Measurements from ENCODE around the gene FDXR.
A peak's percentile ranks its signal among the peaks of the same experiment; 100 is the strongest.

FDXR gene

DNA sequence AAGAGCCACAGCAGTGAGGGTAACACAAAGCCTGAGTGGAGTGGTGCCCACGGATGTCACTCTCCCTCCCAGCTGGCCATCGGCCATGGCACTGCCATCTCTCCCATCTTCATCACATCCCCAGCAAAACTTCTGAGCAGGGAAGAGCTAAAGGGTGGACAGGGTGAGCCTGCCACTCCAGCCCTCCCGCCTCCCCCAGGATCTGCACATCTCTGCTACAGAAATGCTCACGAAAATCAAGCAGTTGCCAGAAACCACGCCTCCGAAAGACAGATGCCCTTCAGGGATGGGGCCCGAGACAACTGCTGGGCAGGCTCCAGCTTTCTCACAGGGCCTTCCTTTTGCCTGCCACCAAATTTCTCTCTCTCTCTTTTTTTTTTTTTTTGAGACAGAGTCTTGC is 16.7 kb downstream of the FDXR start:
- no peak for DNase-seq

DNA sequence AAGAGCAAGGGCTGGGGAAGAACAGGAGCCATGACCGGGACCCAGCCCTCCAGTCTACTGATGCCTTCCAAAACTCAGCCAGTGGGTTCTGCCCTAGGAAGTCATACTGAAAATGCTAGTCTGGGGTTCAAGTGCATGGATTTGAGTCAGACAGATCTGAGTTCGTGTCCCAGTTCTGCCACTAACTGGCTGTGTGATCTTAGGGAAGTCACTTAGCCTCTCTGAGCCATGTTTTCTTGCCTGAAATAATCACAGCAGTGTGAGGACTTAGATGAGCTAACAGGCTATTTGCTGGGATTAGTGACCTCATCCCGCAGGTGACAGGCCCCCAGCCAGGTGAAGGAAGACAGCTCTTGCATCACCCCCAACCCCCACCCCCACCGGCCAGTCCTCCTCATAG is 17.5 kb downstream of the FDXR start:
- DNase-seq = no peak

DNA sequence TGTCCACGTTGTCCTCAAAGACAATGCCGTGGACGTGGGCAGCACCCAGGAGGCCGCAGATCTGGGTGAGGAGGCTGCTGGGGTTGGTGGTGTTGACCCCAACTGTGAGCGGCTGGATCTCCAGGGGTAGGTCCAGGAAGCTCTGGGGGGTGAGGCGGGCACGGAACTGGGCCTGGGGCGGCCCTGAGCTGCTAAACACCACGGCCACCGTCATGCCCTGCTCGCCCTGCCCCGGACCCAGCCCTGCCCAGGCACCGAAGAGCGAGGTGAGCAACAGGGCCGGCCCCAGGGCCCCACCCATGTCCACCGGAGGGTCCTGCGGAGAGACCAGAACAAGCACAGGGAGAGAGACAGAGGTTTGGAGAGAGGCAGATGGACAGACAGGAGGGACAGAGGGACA is 18.0 kb downstream of the FDXR start:
- no peak for DNase-seq

DNA sequence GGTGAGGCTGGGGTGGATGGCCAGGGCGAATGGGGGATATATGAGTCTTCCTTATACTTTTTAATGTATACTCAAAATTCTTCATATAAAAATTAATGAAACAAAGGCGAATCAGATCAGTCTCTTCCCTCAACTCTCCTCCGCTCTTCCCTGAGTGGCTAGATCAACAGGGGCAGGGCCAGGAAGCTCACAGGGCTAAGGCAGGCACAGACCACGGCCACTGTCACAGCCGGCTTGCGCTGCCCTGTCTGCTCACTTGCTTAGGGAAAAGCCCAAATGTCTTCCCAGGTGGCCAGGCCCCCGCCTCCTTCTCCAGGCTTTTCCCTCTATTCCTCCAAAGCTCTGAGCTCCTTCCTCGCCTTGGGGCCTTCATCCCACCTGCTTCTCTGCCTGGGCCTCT is 19.1 kb downstream of the FDXR start:
- no peak for DNase-seq

DNA sequence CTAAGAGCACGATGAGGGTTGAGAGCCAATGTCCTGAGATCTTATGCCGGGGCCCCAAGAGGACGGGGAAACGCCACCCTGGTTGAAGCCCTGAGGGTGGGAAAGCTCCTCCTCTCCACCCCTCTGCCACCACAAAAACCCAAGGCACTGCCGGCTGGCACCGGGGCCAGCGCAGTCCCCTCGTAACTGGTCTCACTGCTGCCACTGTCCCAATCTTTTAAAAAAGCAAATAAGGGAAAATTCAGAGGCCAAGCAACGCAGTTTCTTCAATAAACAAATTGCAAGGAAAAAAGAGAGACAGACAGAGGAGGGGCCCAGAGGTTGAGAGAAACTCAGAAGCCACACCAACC is 19.8 kb downstream of the FDXR start:
- no peak for DNase-seq

DNA sequence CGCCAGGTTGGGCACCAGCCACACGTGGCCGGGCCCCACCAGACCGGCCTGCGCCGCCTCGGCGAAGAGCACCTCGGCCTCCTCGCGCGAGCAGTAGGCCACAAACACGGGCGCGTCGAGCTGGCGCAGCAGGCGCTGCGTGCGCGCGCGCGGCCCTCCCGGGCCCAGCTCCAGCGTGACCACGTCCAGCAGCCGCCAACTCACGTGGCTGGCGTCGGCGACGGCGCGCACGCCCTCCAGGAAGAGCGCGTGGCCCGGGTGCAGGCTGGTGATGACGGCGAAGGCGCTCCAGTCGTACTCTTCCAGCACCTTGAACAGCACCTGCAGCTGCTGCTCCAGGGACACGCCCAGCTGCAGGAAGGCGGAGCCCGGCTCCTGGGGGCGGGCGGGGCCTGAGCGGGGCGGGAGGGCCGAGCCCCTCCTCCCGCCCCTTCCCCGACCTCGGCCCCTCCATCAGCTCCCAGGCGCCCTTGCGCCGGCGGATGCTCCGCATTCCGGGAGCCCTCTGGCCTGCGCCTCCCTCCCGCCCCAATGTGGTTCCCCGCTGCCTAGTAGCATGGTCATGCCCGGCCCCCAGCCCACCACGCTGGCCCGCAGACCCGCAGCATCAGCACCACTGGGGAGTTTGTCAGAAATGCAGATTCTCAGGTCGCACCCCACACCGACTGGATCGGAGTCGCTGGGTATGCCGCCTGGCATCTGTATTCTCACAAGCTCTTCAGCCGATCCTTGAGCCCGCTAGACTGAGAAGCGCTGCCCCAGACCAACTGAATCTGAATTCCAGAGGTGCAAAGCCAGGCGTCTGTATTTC is 20.4 kb downstream of the FDXR start:
- peak; percentile 57 for DNase-seq

DNA sequence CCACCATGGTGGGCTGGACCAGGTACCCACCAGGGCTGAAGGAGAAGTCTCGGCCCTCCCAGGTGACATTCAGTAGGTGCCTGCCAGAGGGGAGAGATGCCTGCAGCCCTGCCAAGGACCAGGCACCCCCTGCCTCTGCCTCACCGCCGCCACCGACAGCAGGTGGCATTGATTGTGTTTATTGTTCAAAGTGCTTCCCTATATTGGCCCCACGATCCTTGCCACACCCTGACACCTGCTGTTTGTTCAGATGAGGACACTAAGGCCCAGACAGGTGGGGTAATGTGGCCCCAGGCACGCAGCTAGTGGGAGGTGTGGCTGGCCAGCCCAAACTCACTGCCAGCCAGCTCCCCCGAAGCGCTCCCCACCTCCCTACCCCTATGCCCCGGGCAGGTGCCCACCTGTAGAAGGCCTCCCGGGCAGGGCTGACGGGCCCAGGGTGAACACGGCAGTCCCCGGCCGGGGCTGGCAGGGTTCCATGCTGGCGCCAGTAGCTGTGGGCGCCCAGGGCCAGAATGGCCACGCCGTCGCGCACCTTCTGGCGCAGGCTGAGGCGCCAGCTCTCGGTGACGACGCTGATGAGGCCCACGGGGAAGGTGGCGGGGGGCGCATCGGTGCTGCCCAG is 21.1 kb downstream of the FDXR start:
- no peak for DNase-seq

DNA sequence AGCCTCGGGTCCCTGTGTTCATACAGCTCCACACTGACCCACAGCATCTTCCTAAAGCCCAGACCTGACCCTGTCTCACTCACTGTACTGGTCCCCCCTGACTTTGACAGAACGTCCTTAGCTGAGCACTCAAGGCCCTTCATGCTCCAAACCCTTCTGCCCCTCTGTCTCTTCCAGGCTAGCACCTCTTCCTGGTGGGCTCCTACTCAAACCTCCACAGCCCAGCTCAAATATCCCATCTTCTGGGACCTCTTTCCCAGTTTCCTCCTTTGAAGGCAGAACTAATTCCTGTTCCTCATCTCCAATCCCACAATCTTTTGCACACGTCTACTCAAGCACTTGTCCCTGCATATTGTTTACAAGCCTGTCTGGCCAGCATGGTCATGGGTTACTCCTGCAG is 21.9 kb downstream of the FDXR start:
- no peak for DNase-seq

DNA sequence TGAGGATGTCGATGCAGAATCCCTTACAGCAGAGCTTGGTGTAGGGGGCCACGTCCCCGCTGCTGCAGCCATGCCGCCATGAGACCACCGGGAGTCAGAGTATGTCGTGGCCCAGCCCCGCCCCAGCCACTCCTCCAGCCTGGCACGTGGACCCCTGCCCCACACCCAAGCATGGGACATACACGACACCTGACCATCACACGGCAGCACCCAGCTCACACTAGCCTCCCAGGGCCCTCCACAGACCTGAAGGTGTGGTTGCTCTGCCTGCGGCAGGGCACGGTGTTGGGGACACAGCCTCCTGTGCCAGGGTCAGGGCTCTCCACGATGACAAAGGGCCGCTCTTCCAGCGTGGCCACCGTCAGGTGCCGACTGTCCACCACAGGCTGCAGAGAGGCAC is 22.5 kb downstream of the FDXR start:
- DNase-seq = no peak

DNA sequence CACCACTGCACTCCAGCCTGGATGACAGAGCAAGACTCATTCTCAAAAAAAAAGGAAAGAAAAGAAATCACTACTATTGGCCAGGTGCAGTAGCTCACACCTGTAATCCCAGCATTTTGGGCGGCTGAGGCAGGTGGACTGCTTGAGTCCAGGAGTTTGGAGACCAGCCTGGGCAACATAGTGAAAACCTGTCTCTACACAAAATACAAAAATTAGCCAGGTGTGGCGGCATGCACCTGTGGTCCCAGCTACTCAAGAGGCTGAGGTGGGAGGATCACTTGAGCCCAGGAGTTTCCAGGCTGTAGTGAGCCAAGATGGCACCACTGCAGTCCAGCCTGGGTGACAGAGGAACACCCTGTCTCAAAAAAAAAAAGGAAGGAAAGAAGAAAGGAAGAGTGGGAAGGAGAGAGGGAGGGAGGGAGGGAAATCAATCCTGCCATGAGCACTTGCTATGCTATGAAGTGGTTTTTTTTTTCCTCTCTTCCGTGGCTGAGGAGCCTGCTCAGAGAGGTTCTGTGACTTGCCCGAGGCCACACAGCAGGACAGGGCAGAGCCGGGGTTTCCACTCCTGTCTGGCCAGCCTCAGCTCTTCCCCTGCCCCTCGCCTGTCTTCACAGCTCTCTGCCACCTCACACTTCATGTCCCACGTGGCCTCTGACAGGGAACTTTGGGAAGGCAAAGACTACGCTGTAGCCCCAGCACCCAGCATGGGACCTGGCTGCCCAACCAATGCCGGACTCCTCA is 24.0 kb downstream of the FDXR start:
- DNase-seq = no peak

DNA sequence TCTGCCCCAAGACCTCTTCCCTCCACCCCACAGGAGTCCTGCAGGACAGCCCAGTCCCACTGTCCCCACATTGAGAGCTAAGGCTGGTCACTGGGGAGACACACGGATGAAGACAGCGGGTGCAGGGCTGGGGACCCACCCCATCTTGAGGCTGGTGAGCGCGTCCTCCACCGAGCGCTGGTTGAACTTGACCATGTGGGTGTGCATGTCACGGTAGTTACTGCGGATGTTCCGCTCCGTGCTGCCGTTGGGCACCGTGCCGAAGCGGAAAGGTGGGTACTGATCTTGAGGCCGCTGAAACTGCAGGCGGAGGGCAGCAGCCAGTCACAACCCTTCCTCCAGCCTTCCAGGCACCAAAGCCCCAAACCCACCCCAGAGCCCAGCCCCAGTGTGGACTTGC is 26.2 kb downstream of the FDXR start:
- no peak for DNase-seq

DNA sequence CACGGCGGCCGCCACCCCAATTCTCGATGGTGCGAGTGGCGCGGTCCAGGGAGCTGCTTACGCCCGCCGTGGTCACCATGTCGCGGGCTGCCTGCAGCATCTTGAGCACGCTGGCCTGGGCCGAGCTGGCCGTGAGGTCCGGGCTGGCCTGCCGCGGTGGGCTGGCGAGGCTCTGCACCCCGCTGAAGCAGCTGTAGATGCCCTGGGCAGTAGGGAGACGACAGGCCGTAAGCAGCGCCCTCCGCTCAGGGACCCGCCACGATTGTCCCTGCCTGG is 29.5 kb downstream of the FDXR start:
- no peak for DNase-seq

DNA sequence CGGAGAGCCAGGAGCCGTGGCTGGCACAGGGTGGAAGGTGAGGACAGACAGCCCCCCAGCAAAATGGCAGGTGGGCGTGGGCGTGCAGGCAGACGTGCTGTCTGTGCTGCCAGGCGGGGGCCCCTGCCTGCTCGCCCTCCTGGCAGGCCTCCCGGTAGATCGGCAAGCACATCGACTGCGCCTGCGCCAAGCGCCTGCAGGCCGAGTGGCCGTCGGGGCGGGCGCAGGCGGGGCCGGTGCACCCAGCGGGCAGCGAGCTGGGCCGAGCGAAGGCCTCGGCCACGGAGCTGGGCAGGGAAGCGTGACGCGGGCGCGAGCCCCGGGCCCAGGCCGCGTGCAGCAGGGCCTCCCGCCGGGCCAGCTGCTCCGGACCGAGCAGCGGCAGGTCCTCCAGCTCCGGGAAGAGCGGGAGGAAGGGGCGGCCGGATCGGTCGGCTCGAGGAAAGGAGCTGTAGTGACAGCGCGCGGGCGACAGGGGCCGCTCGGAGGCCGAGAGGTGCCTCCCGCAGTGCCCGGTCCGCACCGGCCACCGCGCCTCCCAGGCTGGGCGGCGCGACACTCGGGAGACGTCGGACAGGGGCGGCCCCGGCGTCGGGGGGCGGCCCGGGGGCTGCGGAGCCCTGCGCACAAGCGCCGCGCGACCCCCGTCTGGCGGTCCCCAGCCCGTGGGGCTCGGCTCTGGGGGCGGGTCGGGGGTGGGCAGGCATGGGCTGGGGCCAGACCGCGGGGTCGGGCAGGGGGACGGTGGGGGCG is 30.0 kb downstream of the FDXR start:
- DNase-seq = peak; percentile 91

DNA sequence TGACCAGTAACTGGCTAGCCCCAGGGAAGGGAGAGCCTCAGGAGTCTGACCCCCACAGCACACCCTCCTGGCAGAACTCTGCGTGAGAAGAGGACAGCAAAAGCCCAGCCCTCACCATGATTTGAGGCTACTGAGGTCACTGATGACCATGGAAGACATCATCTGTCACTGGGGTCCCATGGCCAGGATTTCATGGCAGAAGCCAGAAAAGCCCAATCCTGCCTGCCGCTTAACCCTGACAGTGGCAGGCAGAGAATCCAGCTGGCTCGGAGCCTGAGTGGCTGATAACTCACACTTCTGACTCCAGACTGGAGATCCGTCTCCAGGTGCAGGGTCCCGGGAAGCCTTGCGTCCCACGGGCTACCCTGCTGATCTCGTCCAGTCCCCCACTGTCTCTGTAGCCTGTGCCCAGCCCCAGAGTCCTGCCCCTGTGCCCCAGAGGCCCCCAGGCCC is 30.6 kb downstream of the FDXR start:
- DNase-seq = no peak

DNA sequence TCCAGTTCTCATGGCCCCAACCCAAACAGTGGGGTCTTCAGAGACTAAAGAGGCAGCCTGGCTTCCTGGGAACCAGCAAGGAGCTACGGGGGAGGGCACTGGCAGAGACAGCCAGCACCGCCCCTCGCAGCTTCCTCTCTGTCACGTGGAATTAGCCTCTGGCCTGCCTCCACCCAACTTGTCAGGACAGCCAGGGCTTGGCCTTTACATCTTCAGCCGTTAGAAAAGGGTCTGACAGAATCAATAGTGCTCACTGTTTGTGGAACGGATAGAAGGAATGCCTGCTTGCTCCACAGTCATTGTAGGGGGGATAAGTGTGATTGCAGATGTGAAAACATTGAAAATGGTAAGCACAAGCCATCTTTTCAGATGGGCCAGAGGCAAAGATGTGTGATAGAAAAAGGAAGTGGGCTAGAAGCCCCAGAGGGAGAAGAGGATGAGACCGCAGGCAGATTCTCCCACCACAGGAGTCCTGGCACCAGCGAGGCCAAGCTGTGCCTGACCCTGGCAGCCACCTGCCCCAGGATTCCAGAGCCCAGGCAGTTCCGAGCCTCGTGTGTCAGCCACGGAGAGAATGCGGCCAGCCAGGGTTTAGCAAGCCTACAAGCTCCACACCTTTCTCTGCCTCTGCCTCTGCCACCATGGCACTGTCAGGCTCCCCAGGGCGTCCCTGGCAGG is 31.7 kb downstream of the FDXR start:
- no peak for DNase-seq

DNA sequence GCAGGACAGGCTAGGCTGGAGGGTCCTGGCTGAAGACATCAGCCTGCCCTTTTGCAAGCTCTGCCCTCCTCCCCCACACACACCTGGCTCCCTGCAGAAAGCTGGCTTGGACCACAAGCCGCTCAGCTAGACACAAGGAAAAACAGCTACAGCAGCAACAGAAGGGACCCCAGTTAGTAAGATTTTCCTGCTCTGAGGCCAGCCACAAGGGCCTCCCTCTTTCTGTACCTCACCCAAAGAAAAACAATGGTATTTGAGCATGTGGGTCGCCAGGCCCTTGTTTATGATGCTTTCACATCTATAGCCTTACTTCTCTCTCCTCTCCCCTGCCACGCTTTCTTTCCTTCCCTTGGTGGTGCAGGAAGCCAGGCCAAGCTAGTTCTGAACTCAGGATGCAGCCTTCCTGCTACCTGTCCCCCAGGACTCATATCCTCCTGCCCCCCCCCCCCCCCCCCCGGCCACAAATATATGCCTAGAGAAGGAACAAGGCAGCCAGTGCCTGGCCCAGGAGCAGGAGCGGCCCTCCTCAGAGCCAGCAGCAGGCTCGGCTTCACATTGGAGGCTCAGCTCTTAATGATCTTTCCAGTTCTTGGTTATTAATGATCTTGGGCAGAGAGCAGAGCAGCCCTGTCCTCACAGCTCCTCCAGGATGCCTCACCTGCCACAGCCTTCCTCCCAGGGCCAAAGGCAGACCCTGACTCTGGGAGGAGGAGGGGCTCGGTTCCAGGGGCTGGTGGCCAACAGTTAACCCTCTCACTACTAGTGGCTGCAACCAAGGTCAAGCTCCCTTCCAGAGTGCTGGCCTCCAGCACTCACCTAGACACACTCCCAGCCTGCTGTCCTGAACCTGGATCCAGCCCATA is 32.6 kb downstream of the FDXR start:
- no peak for DNase-seq

DNA sequence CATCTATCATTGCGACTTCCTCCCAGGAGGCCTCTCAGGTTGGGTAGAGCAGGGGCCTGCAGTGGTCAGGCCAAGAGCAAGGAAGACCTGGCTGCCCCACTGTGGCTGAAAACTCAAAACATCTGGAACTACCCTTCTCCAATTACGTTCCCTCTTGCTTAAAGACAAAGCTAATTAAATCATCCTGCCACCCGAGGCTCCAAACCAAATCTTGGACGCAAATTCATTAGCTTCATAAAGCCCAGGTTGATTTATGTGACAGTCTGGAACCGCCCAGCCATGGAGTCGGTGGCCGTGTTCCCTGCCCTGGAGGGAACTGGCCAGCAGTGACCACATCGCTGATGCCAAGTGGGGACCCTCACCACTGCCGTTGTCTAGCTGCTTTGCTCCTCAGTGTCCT is 34.5 kb downstream of the FDXR start:
- no peak for DNase-seq

DNA sequence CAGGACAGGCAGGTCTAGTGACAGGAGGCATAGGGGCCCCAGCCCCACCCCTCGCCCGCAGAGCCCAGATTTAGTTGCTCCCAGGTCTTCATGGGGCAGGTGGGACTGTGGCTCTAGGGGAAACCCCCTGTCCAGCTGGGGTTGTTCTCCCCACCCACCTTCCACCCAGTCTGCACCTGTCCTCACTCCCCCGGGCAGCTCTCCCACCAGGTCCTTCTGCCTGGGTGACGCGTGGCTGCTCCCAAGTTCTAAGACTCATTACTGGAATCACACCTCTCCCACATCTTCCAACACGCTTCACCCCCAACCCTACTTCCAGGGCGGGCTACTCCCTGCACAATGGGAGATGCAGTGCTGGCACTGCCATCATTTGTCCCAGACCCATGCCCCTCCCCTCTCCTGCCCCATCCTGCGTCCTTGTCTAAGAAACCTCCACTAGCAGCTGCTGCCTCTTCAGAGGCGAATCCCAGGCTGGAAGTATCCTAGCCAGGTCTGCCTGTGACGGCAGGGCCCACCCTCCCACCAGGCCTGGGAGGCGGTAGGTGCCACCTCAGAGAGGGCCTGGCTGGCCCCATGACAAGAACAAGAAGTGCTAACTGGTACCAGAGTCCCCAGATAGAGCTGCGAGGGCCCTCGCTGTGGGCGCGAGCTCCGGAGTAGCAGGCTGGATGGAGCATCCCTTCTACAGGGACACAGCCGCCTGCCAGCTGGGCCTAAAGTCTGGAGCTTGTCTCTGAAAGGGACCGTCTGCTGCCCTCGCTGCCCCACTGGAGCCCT is 35.9 kb downstream of the FDXR start:
- DNase-seq = no peak

DNA sequence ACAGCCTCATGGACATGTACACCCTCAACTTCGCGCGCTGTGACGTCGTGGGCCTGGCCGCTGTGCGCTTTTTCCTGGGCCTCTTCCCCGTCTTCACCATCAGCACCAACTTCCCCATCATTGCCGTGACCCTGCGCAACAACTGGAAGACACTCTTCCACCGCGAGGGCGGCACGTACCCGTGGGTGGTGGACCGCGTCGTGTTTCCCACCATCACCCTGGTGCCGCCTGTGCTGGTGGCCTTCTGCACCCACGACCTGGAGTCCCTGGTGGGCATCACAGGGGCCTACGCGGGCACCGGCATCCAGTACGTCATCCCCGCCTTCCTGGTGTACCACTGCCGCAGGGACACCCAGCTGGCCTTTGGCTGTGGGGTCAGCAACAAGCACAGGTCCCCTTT is 36.6 kb downstream of the FDXR start:
- no peak for DNase-seq

DNA sequence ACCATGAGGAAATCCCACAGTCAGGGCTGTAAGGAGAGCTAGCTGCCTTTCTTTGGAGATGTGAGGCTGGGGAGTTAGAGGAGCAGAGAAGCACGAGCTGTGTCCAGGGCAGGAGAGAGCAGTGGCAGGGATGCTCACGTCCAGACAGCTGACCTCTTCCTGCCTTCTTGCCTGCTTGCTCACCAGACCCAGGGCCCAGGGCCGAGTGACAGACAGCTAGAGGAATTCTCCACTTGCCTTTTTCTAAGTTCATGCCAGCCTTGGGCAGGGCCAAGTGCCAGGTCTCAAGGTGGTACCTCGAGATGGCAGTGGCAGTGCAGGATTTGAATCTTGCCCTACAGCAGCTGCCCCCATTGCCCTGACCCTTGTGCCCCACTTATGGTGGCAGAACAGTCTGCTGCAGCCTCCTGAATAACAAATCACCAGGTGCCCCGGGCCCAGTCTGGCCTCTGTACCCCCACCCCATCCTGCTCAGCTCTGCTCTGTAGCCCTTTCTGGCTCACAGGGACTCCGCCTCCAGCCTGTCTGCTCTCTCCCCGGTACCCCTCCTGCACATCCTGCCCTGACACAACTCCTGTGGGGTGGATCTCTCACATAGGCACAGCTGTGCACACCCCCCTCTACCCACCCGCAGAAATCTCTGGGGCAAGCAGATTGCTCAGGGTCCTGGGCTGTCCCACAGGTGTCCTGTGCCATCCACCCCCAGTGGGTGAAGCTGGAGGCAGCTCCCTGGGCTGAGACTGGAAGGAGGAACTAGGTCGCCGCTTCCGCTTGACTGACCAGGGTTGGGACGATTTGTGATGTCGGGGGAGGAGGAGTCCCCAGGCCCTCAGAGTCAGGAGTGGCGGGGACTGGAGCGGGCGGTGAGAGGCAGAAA is 39.1 kb downstream of the FDXR start:
- DNase-seq = peak; percentile 55
